IMR-90 (cell line): ENCODE results near the gene SLCO2B1. TPM values are rescaled to one million over a fixed set of nuclear protein-coding genes. Genes with fewer than 3 reads are reported as not detected.

ENCODE experiments used
- ATAC-seq: fragments of 200-7000 bp; cut with Tn5 transposase; 2 replicates; pipeline ENCODE4 v1.9.1; 2020; ENCODE audit warnings: low read depth, mild to moderate bottlenecking, moderate library complexity
- BruUV-seq: library from RNA; stranded (reverse); fragments of 400-500 nt; replicated peaks from 2 replicates; lab custom pipeline; 2021; lab: Mats Ljungman, UMichigan
- CTCF ChIA-PET: fragments of 300-600 bp; formaldehyde crosslinking; extraction: SDS; loops from one replicate; lab custom pipeline; 2021; ENCODE audit warnings: antibody characterized with exemption; lab: Yijun Ruan, JAX
- POLR2A ChIA-PET: fragments of 300-600 bp; sonication (Branson Sonifier 250); formaldehyde crosslinking; loops from one replicate; lab custom pipeline; 2022; ENCODE audit warnings: antibody characterized with exemption; ENCODE audit not compliant: unreplicated experiment; lab: Charles Lee
- DNase-seq: peaks from one replicate; pipeline ENCODE4 v3.0.0; 2013
- H2AFZ ChIP-seq: replicated peaks from 2 replicates; pipeline ENCODE3; 2013; ENCODE audit warnings: low read length, mild to moderate bottlenecking; ENCODE audit not compliant: poor library complexity
- H2AK5ac ChIP-seq: 2 replicates; pipeline ENCODE4 v1.6.1; 2013; ENCODE audit warnings: low read depth, low read length, inconsistent platforms
- H2AK9ac ChIP-seq: replicated peaks from 2 replicates; pipeline ENCODE3; 2013; ENCODE audit warnings: mild to moderate bottlenecking, low read depth, low read length, moderate library complexity; ENCODE audit not compliant: poor library complexity
- H2BK120ac ChIP-seq: 2 replicates; pipeline ENCODE4 v1.6.1; 2013; ENCODE audit warnings: low read depth, low read length, inconsistent platforms
- H2BK15ac ChIP-seq: 3 replicates; pipeline ENCODE4 v1.6.1; 2013; ENCODE audit warnings: low read depth, low read length, inconsistent platforms
- H2BK20ac ChIP-seq: 2 replicates; pipeline ENCODE4 v1.6.1; 2013; ENCODE audit warnings: low read depth, mild to moderate bottlenecking, inconsistent platforms, low read length, moderate library complexity
- H2BK5ac ChIP-seq: 2 replicates; pipeline ENCODE4 v1.6.1; 2013; ENCODE audit warnings: mild to moderate bottlenecking, low read depth, low read length, inconsistent platforms; ENCODE audit not compliant: poor library complexity, severe bottlenecking
- H3K14ac ChIP-seq: replicated peaks from 2 replicates; pipeline ENCODE4 v1.6.1; 2013; ENCODE audit warnings: low read depth, low read length, inconsistent platforms
- H3K18ac ChIP-seq: 2 replicates; pipeline ENCODE4 v1.6.1; 2013; ENCODE audit warnings: low read depth, low read length, control low read depth
- H3K23ac ChIP-seq: 2 replicates; pipeline ENCODE4 v1.6.1; 2013; ENCODE audit warnings: low read depth, low read length, inconsistent platforms
- H3K27ac ChIP-seq: 2 replicates; pipeline ENCODE4 v1.5.1; 2013; ENCODE audit warnings: mild to moderate bottlenecking, control low read depth, low read length; ENCODE audit not compliant: insufficient read depth
- H3K27me3 ChIP-seq: 2 replicates; pipeline ENCODE4 v1.6.1; 2013; ENCODE audit warnings: low read length; ENCODE audit not compliant: control insufficient read depth, insufficient read depth
- H3K36me3 ChIP-seq: 2 replicates; pipeline ENCODE4 v1.6.1; 2013; ENCODE audit warnings: low read length, mixed read lengths; ENCODE audit not compliant: control insufficient read depth, insufficient read depth
- H3K4ac ChIP-seq: 2 replicates; pipeline ENCODE4 v1.6.1; 2013; ENCODE audit warnings: low read depth, low read length, inconsistent platforms
- H3K4me1 ChIP-seq: 2 replicates; pipeline ENCODE4 v1.6.1; 2013; ENCODE audit warnings: low read length, mixed read lengths; ENCODE audit not compliant: control insufficient read depth, insufficient read depth
- H3K4me2 ChIP-seq: 2 replicates; pipeline ENCODE4 v1.6.1; 2013; ENCODE audit warnings: low read depth, mild to moderate bottlenecking, control low read depth, low read length, moderate library complexity
- H3K4me3 ChIP-seq: 2 replicates; pipeline ENCODE4 v1.5.1; 2013; ENCODE audit warnings: low read depth, mild to moderate bottlenecking, control low read depth, low read length, moderate library complexity; ENCODE audit not compliant: insufficient read depth
- H3K56ac ChIP-seq: 2 replicates; pipeline ENCODE4 v1.6.1; 2013; ENCODE audit warnings: low read length, inconsistent platforms; ENCODE audit not compliant: insufficient read depth; ENCODE audit errors: extremely low read depth
- H3K79me1 ChIP-seq, 2 experiments: 2 replicates each; pipeline ENCODE4 v1.6.1; 2013; ENCODE audit warnings: low read length in 2 of 2, inconsistent platforms in 1 of 2, low read depth in 1 of 2
- H3K9ac ChIP-seq: 2 replicates; pipeline ENCODE4 v1.6.1; 2013; ENCODE audit warnings: low read depth, low read length, control low read depth
- H3K9me1 ChIP-seq: 2 replicates; pipeline ENCODE4 v1.6.1; 2013; ENCODE audit warnings: low read length, inconsistent platforms; ENCODE audit not compliant: insufficient read depth
- H3K9me3 ChIP-seq: 2 replicates; pipeline ENCODE4 v1.6.1; 2013; ENCODE audit warnings: low read length; ENCODE audit not compliant: control insufficient read depth, insufficient read depth
- H4K20me1 ChIP-seq: 2 replicates; pipeline ENCODE4 v1.6.1; 2013; ENCODE audit warnings: low read length, inconsistent platforms; ENCODE audit not compliant: insufficient read depth
- H4K5ac ChIP-seq: 2 replicates; pipeline ENCODE4 v1.6.1; 2013; ENCODE audit warnings: mild to moderate bottlenecking, low read depth, low read length, control low read depth
- H4K8ac ChIP-seq, 2 experiments: 2 replicates each; pipeline ENCODE4 v1.6.1; 2013; ENCODE audit warnings: low read depth in 2 of 2, low read length in 2 of 2, control low read depth in 1 of 2, inconsistent platforms in 1 of 2
- H4K91ac ChIP-seq: 2 replicates; pipeline ENCODE4 v1.6.1; 2013; ENCODE audit warnings: low read depth, low read length, inconsistent platforms; ENCODE audit not compliant: insufficient read depth
- CEBPB ChIP-seq: IDR thresholded peaks from 2 replicates; pipeline ENCODE4 v1.6.1; 2012; ENCODE audit warnings: low read depth, low read length, improper control_type of control experiment
- CHD1 ChIP-seq: IDR thresholded peaks from 2 replicates; pipeline ENCODE4 v1.6.1; 2012; ENCODE audit warnings: low read depth, low read length, improper control_type of control experiment
- ELK1 ChIP-seq: fragments of 150-350 bp; IDR thresholded peaks from 2 replicates; pipeline ENCODE4 v1.6.1; 2016; ENCODE audit warnings: low read depth, mild to moderate bottlenecking, low read length, moderate library complexity, borderline replicate concordance
- FOS ChIP-seq: fragments of 150-350 bp; IDR thresholded peaks from 2 replicates; pipeline ENCODE4 v1.6.1; 2016; ENCODE audit warnings: low read depth, low read length
- MAFK ChIP-seq: IDR thresholded peaks from 2 replicates; pipeline ENCODE4 v1.6.1; 2012; ENCODE audit warnings: low read depth, low read length, improper control_type of control experiment
- MAZ ChIP-seq: IDR thresholded peaks from 2 replicates; pipeline ENCODE4 v1.6.1; 2012; ENCODE audit warnings: low read depth, mild to moderate bottlenecking, low read length, improper control_type of control experiment, moderate library complexity, borderline replicate concordance
- NFE2L2 ChIP-seq: fragments of 150-350 bp; IDR thresholded peaks from 2 replicates; pipeline ENCODE4 v1.6.1; 2016; ENCODE audit warnings: low read depth, mild to moderate bottlenecking, low read length
- RFX5 ChIP-seq: IDR thresholded peaks from 2 replicates; pipeline ENCODE4 v1.8.0; 2012; ENCODE audit warnings: low read depth, mild to moderate bottlenecking, low read length, moderate library complexity
- SMC3 ChIP-seq: fragments of 150-350 bp; IDR thresholded peaks from 2 replicates; pipeline ENCODE4 v1.6.1; 2016; ENCODE audit warnings: low read depth, mild to moderate bottlenecking, antibody characterized with exemption, low read length, moderate library complexity
- USF2 ChIP-seq: fragments of 150-350 bp; IDR thresholded peaks from 2 replicates; pipeline ENCODE4 v1.6.1; 2017; ENCODE audit warnings: mild to moderate bottlenecking, antibody characterized with exemption, low read length, low read depth
- WGBS, 2 experiments: methylation state at CpG; one replicate each; pipeline versions ENCODE4 v1.1.5 to v1.1.7; 2013; ENCODE audit warnings: missing lambda C conversion rate in 2 of 2; ENCODE audit not compliant: insufficient read length in 1 of 2; ENCODE audit errors: extremely low coverage in 2 of 2; 5-methylcytosine and 5-hydroxymethylcytosine counted together
- dilution Hi-C: fragments of 300-500 bp; cut with HindIII; formaldehyde crosslinking; loops from one replicate; pipeline ENCODE4 v1.14.3; 2018; ENCODE audit warnings: low sequenced_read_pairs; ENCODE audit not compliant: unreplicated experiment
- in situ Hi-C: fragments of 300-500 bp; cut with MboI; formaldehyde crosslinking; loops from 3 replicates; pipeline ENCODE4 v1.14.3; 2019; ENCODE audit warnings: low sequenced_read_pairs, inconsistent platforms, mixed read lengths
- intact Hi-C: fragments of 100-400 bp; cut with micrococcal nuclease; formaldehyde crosslinking; loops from 2 replicates; pipeline ENCODE4 v1.10.0; 2022
- polyA plus RNA-seq, 3 experiments: library from polyadenylated mRNA; depleted of rRNA; stranded (reverse); fragments of >200 nt; gene quantifications; 2 replicates each; pipeline ENCODE4 v1.2.3, GENCODE V29; 2012; ENCODE audit warnings: low replicate concordance in 1 of 3
- total RNA-seq: library from RNA; depleted of rRNA; stranded (reverse); fragments of >200 nt; gene quantifications from 2 replicates; pipeline ENCODE4 v1.2.3, GENCODE V29; 2012
- TF ChIP-seq, protein P1 (sequence below): conservative IDR thresholded peaks from 2 replicates; pipeline ENCODE4 v1.5.1; 2012; ENCODE audit warnings: mild to moderate bottlenecking, low read depth, low read length, improper control_type of control experiment

SLCO2B1 gene
- total and polyA plus RNA-seq, 2 of the 4 experiments (the other 2 are of a cell fraction): not detected

- ATAC-seq: no peak
- WGBS, 2 experiments: 30% methylated on average over 2 of the region's 7 CpGs; no CpG with 5 or more reads in 1 of the 2 experiments
- peaks cover 5% of the 10 kb centered on the region for H3K9me1 ChIP-seq
- H3K27ac ChIP-seq: no peak overlapping the region
- intact Hi-C loops: no loop called here
- H2BK120ac ChIP-seq: no peak overlapping the region
- no peak overlapping the region for H3K4ac ChIP-seq
- H3K9ac ChIP-seq: no peak overlapping the region
- TF ChIP-seq MAZ: no peak
- no peak for TF ChIP-seq NFE2L2
- no peak for TF ChIP-seq RFX5
- no peak for TF ChIP-seq CEBPB
- no peak for TF ChIP-seq FOS
- TF ChIP-seq ELK1: no peak
- TF ChIP-seq, protein P1, sequence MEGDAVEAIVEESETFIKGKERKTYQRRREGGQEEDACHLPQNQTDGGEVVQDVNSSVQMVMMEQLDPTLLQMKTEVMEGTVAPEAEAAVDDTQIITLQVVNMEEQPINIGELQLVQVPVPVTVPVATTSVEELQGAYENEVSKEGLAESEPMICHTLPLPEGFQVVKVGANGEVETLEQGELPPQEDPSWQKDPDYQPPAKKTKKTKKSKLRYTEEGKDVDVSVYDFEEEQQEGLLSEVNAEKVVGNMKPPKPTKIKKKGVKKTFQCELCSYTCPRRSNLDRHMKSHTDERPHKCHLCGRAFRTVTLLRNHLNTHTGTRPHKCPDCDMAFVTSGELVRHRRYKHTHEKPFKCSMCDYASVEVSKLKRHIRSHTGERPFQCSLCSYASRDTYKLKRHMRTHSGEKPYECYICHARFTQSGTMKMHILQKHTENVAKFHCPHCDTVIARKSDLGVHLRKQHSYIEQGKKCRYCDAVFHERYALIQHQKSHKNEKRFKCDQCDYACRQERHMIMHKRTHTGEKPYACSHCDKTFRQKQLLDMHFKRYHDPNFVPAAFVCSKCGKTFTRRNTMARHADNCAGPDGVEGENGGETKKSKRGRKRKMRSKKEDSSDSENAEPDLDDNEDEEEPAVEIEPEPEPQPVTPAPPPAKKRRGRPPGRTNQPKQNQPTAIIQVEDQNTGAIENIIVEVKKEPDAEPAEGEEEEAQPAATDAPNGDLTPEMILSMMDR: no peak
- TF ChIP-seq SMC3: no peak
- no peak for TF ChIP-seq USF2
- no peak for TF ChIP-seq CHD1
- no peak for TF ChIP-seq MAFK
- H4K5ac ChIP-seq: no peak overlapping the region
- H2BK20ac ChIP-seq: no peak overlapping the region
- no peak overlapping the region for H3K4me3 ChIP-seq
- H4K20me1 ChIP-seq: no peaks in the 10 kb centered on the region
- H3K27me3 ChIP-seq: peaks cover 49% of the 10 kb centered on the region
- H3K36me3 ChIP-seq: no peaks in the 10 kb centered on the region
- no peak overlapping the region for H3K56ac ChIP-seq
- no TSS peak for BruUV-seq
- no peak overlapping the region for H4K8ac ChIP-seq
- in situ Hi-C loops: loop anchor here (5.0 kb wide), 2 partner anchors 55 to 100 kb away; no protein-coding TSS in a partner anchor
- no peak overlapping the region for H2AK5ac ChIP-seq
- no peak overlapping the region for H2BK5ac ChIP-seq
- CTCF ChIA-PET: interaction anchor here (1.0 to 5.6 kb wide), 2 partner anchors 58 to 95 kb away, joined by 4 to 43 read pairs; no protein-coding TSS in a partner anchor
- POLR2A ChIA-PET: interaction anchor here (0.6 kb wide), 1 partner anchor 58 kb away, joined by 3 read pairs; no protein-coding TSS in a partner anchor
- no peaks in the 10 kb centered on the region for H3K79me1 ChIP-seq
- no peaks in the 10 kb centered on the region for H3K9me3 ChIP-seq
- H3K18ac ChIP-seq: no peak overlapping the region
- H3K4me1 ChIP-seq: peaks cover 2% of the 10 kb centered on the region; the same call in 1 of the 2 replicates
- H4K91ac ChIP-seq: no peak overlapping the region
- H3K4me2 ChIP-seq: no peak overlapping the region
- dilution Hi-C loops: no loop called here
- no peak overlapping the region for H3K14ac ChIP-seq
- DNase-seq: no peak
- no peak overlapping the region for H2AFZ ChIP-seq
- no peak overlapping the region for H2AK9ac ChIP-seq
- no peak overlapping the region for H3K23ac ChIP-seq
- no peak overlapping the region for H2BK15ac ChIP-seq
These were observed 3.6 kb upstream of the SLCO2B1 start for GRCh38 chr11:75147191-75147874.
